Measurements from ENCODE around the gene ELAC1.

DNA sequence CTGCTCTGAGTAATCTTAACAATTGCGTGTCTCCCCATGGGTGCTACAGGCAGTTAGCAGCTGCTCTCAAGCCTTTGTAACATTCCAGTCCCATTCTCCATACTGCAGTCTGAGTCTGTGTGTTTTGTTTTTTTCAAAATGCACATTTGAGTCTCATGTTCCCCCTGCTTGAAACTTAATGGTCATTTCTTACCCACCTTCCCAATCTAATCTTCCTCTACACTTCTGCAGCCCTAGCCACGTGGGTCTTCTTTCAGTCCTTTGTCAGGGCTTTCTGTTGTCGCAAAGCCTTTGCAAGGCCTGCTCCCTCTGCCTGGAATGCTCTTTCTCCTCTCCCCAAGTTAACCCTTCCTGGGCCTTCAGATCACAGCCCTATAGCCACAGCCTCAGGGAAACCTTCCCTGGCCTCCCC lies 24.5 kb downstream of the ELAC1 start:
- TF ChIP-seq POLR2AphosphoS5 (IDR thresholded peaks at IDR 0.05; ENCODE audit: low read depth, low read length) (no peak), POLR2A (IDR thresholded peaks at IDR 0.05; ENCODE audit: low read depth, low read length) (no peak), TAF1 (IDR thresholded peaks at IDR 0.05; ENCODE audit: borderline replicate concordance, low read depth, low read length) (no peak)

Data from GM12892 (cell line).